GM18951 (cell line): ENCODE measurements around the gene C5orf58.

Source experiments
- POLR2A ChIP-seq: IDR thresholded peaks from 4 replicates; pipeline ENCODE4 v1.6.1; 2011; ENCODE audit warnings: mild to moderate bottlenecking; ENCODE audit not compliant: insufficient read length, insufficient read depth; ENCODE audit errors: extremely low read depth
- in situ Hi-C: fragments of 300-500 bp; cut with MboI; formaldehyde crosslinking; loops from one replicate; pipeline ENCODE4 v1.12.0; 2022; ENCODE audit warnings: low sequenced_read_pairs, mixed read lengths, inconsistent platforms; ENCODE audit not compliant: unreplicated experiment

Gene C5orf58

GRCh38 chr5:170206958-170207357, 25.8 kb upstream of the C5orf58 start:
- in situ Hi-C loops, result no loop called here
- TF ChIP-seq POLR2A, result no peak

GRCh38 chr5:170211575-170212334, 21.0 kb upstream of the C5orf58 start:
- no peak for TF ChIP-seq POLR2A

GRCh38 chr5:170216257-170216864, 16.4 kb upstream of the C5orf58 start:
- in situ Hi-C loops, result no loop called here
- TF ChIP-seq POLR2A, result no peak

More at GRCh38 chr5:170211575-170212334, 21.0 kb upstream of the C5orf58 start:
- in situ Hi-C loops, result no loop called here

GRCh38 chr5:170217831-170218230, 15.0 kb upstream of the C5orf58 start:
- no peak for TF ChIP-seq POLR2A
- in situ Hi-C loops, result no loop called here

GRCh38 chr5:170218726-170219125, 14.1 kb upstream of the C5orf58 start:
- TF ChIP-seq POLR2A, result no peak
- in situ Hi-C loops, result no loop called here

GRCh38 chr5:170219615-170220014, 13.2 kb upstream of the C5orf58 start:
- no peak for TF ChIP-seq POLR2A
- in situ Hi-C loops, result loop anchor here (10.0 kb wide), 1 partner anchor 205 kb away; no protein-coding TSS in a partner anchor

- TF ChIP-seq POLR2A, result no peak
Measured at GRCh38 chr5:170220191-170220590, 12.6 kb upstream of the C5orf58 start.

GRCh38 chr5:170221327-170221741, 11.5 kb upstream of the C5orf58 start:
- TF ChIP-seq POLR2A, result no peak
- in situ Hi-C loops, result loop anchor here (10.0 kb wide), 1 partner anchor 203 kb away; no protein-coding TSS in a partner anchor

More at GRCh38 chr5:170220191-170220590, 12.6 kb upstream of the C5orf58 start:
- in situ Hi-C loops, result loop anchor here (10.0 kb wide), 1 partner anchor 205 kb away; no protein-coding TSS in a partner anchor

GRCh38 chr5:170223360-170223759, 9.4 kb upstream of the C5orf58 start:
- in situ Hi-C loops, result loop anchor here (10.0 kb wide), 1 partner anchor 201 kb away; no protein-coding TSS in a partner anchor

GRCh38 chr5:170223906-170224305, 8.9 kb upstream of the C5orf58 start:
- no peak for TF ChIP-seq POLR2A
- in situ Hi-C loops, result loop anchor here (10.0 kb wide), 1 partner anchor 201 kb away; no protein-coding TSS in a partner anchor

More at GRCh38 chr5:170223360-170223759, 9.4 kb upstream of the C5orf58 start:
- TF ChIP-seq POLR2A, result no peak

GRCh38 chr5:170225326-170226128, 7.3 kb upstream of the C5orf58 start:
- in situ Hi-C loops, result loop anchor here (10.0 to 25.0 kb wide), 2 partner anchors 199 to 387 kb away; no protein-coding TSS in a partner anchor
- TF ChIP-seq POLR2A, result no peak

GRCh38 chr5:170226129-170226615, 6.6 kb upstream of the C5orf58 start:
- TF ChIP-seq POLR2A, result no peak
- in situ Hi-C loops, result loop anchor here (10.0 to 25.0 kb wide), 2 partner anchors 199 to 386 kb away; no protein-coding TSS in a partner anchor
